Esophagus (tissue), 2 donors: ENCODE data around the gene MXRA7. TPM values are rescaled to one million over a fixed set of nuclear protein-coding genes. Genes with fewer than 3 reads are reported as not detected.

Experiments
- H3K27ac ChIP-seq, 2 donors: one replicate each; pipeline ENCODE4 v1.5.1; 2013; ENCODE audit warnings: low read depth in 2 of 2, mild to moderate bottlenecking in 2 of 2, inconsistent platforms in 1 of 2, low read length in 1 of 2, moderate library complexity in 1 of 2
- H3K27me3 ChIP-seq, 2 donors: one replicate each; pipeline ENCODE4 v1.6.1; 2013; ENCODE audit warnings: low read length in 2 of 2, control low read depth in 1 of 2, mild to moderate bottlenecking in 1 of 2; ENCODE audit not compliant: insufficient read depth in 2 of 2, control insufficient read depth in 1 of 2
- H3K36me3 ChIP-seq, 2 donors: one replicate each; pipeline ENCODE4 v1.6.1; 2013; ENCODE audit warnings: low read length in 1 of 2; ENCODE audit not compliant: control insufficient read depth in 2 of 2, insufficient read depth in 2 of 2
- H3K4me1 ChIP-seq, 2 donors: one replicate each; pipeline ENCODE4 v1.6.1; 2013; ENCODE audit warnings: low read length in 1 of 2; ENCODE audit not compliant: control insufficient read depth in 2 of 2, insufficient read depth in 2 of 2
- H3K4me3 ChIP-seq, 2 donors: one replicate each; pipeline ENCODE4 v1.5.1; 2013; ENCODE audit warnings: low read length in 2 of 2, mild to moderate bottlenecking in 2 of 2, low read depth in 1 of 2, moderate library complexity in 1 of 2
- H3K9me3 ChIP-seq, 2 donors: one replicate each; pipeline ENCODE4 v1.6.1; 2013; ENCODE audit warnings: mild to moderate bottlenecking in 2 of 2, low read depth in 1 of 2, low read length in 1 of 2, moderate library complexity in 1 of 2; ENCODE audit not compliant: control insufficient read depth in 2 of 2, insufficient read depth in 1 of 2
- WGBS, 2 donors: extraction: QIAGEN DNeasy Blood & Tissue Kit; methylation state at CpG; one replicate each; pipeline ENCODE4 v1.1.7; 2013; 5-methylcytosine and 5-hydroxymethylcytosine counted together
- polyA plus RNA-seq, 2 donors: library from polyadenylated mRNA; stranded (reverse); fragments of 200-250 nt; gene quantifications; one replicate each; pipeline ENCODE4 v1.2.3, GENCODE V29; 2013
- donor health status: healthy with polysubstance abuse.
- donor health status: Bipolar disorder and iron deficiency.

The MXRA7 gene
- polyA plus RNA-seq, 2 donors: 10.0 to 54.0 TPM

GRCh38 chr17:76658242-76658662 is 52.5 kb downstream of the MXRA7 start:
- H3K36me3 ChIP-seq: no peaks in the 10 kb centered on the region
- no peaks in the 10 kb centered on the region for H3K9me3 ChIP-seq
- no peaks in the 10 kb centered on the region for H3K27me3 ChIP-seq
- peak overlapping the region; percentile 14 to 85 for H3K27ac ChIP-seq
- peaks cover 0 to 16% of the 10 kb centered on the region in 2 donors for H3K4me1 ChIP-seq
- no peak overlapping the region for H3K4me3 ChIP-seq
- WGBS, 2 donors: 70 to 77% methylated on average over 5 of the region's 5 CpGs

GRCh38 chr17:76657505-76658241 is 53.1 kb downstream of the MXRA7 start:
- H3K27ac ChIP-seq: peak overlapping the region in 1 of 2 donors; percentile 85
- peaks cover 0 to 16% of the 10 kb centered on the region in 2 donors for H3K4me1 ChIP-seq
- 81 to 85% methylated on average over 8 of the region's 8 CpGs for WGBS, 2 donors
- no peak overlapping the region for H3K4me3 ChIP-seq
- no peaks in the 10 kb centered on the region for H3K9me3 ChIP-seq
- H3K36me3 ChIP-seq: no peaks in the 10 kb centered on the region
- H3K27me3 ChIP-seq: no peaks in the 10 kb centered on the region

- Histone ChIP-seq H3K36me3 (no peaks in the 10 kb centered on the region), H3K27ac (no peak overlapping the region), H3K4me3 (no peak overlapping the region), H3K27me3 (no peaks in the 10 kb centered on the region), H3K9me3 (no peaks in the 10 kb centered on the region), H3K4me1 (peaks cover 0 to 10% of the 10 kb centered on the region in 2 donors)
- 100% methylated on average over 1 of the region's 1 CpG for WGBS, 2 donors
These were observed 56.4 kb downstream of the MXRA7 start for GRCh38 chr17:76654408-76654807.

- H3K36me3 ChIP-seq: no peaks in the 10 kb centered on the region
- no peaks in the 10 kb centered on the region for H3K9me3 ChIP-seq
- WGBS, 2 donors: 87 to 92% methylated on average over 5 of the region's 5 CpGs
- H3K27ac ChIP-seq: no peak overlapping the region
- H3K4me1 ChIP-seq: peaks cover 0 to 1% of the 10 kb centered on the region in 2 donors
- no peak overlapping the region for H3K4me3 ChIP-seq
- H3K27me3 ChIP-seq: no peaks in the 10 kb centered on the region
These were observed 60.3 kb downstream of the MXRA7 start for GRCh38 chr17:76650504-76650903.

GRCh38 chr17:76646712-76647111 is 64.1 kb downstream of the MXRA7 start:
- Histone ChIP-seq H3K4me1 (peaks cover 0 to 10% of the 10 kb centered on the region in 2 donors), H3K4me3 (peak overlapping the region in 1 of 2 donors; percentile 34), H3K9me3 (no peaks in the 10 kb centered on the region), H3K27ac (no peak overlapping the region), H3K27me3 (no peaks in the 10 kb centered on the region), H3K36me3 (no peaks in the 10 kb centered on the region)
- WGBS, 2 donors: 88 to 92% methylated on average over 1 of the region's 1 CpG

- H3K27ac ChIP-seq: peak overlapping the region; percentile 13 to 79
- no peaks in the 10 kb centered on the region for H3K9me3 ChIP-seq
- H3K27me3 ChIP-seq: no peaks in the 10 kb centered on the region
- 37 to 60% methylated on average over 5 of the region's 5 CpGs for WGBS, 2 donors
- H3K4me1 ChIP-seq: peaks cover 0 to 10% of the 10 kb centered on the region in 2 donors
- H3K36me3 ChIP-seq: no peaks in the 10 kb centered on the region
- H3K4me3 ChIP-seq: peak overlapping the region in 1 of 2 donors; percentile 34
These were observed 65.3 kb downstream of the MXRA7 start for GRCh38 chr17:76645481-76645880.

GRCh38 chr17:76644995-76645394 is 65.8 kb downstream of the MXRA7 start:
- no peaks in the 10 kb centered on the region for H3K27me3 ChIP-seq
- H3K27ac ChIP-seq: peak overlapping the region; percentile 26 to 65
- no peaks in the 10 kb centered on the region for H3K9me3 ChIP-seq
- H3K4me1 ChIP-seq: peaks cover 0 to 10% of the 10 kb centered on the region in 2 donors
- H3K4me3 ChIP-seq: no peak overlapping the region
- H3K36me3 ChIP-seq: no peaks in the 10 kb centered on the region
- WGBS, 2 donors: 45 to 63% methylated on average over 8 of the region's 8 CpGs

GRCh38 chr17:76643553-76644148 is 67.1 kb downstream of the MXRA7 start, which contains the start of gene ST6GALNAC1:
Gene ST6GALNAC1, minus strand, starts transcription at chr17:76643757. Its CDS starts 119 bp downstream, at chr17:76643638.
- Histone ChIP-seq H3K27me3 (no peaks in the 10 kb centered on the region), H3K4me1 (peaks cover 0 to 10% of the 10 kb centered on the region in 2 donors), H3K36me3 (no peaks in the 10 kb centered on the region), H3K4me3 (peak within 1 kb of the TSS; percentile 44 to 50), H3K9me3 (no peaks in the 10 kb centered on the region), H3K27ac (peak within 1 kb of the TSS; percentile 87 to 92)
- 40 to 55% methylated on average over 7 of the region's 7 CpGs for WGBS, 2 donors

GRCh38 chr17:76642994-76643393 is 67.8 kb downstream of the MXRA7 start:
- Histone ChIP-seq H3K4me1 (peaks cover 0 to 10% of the 10 kb centered on the region in 2 donors), H3K27me3 (no peaks in the 10 kb centered on the region), H3K36me3 (no peaks in the 10 kb centered on the region), H3K27ac (peak overlapping the region; percentile 87 to 92), H3K9me3 (no peaks in the 10 kb centered on the region), H3K4me3 (peak overlapping the region; percentile 44 to 50)
- 53 to 80% methylated on average over 6 of the region's 6 CpGs for WGBS, 2 donors
